GM21447 (cell line): Measurements from ENCODE around the gene IL22RA1.

Experiments used
- ATAC-seq: cut with Tn5 transposase; IDR thresholded peaks from one replicate; pipeline ENCODE4 v1.9.1; 2021; ENCODE audit not compliant: unreplicated experiment

The IL22RA1 gene

GRCh38 chr1:24142546-24143534, at the start of gene IL22RA1:
Gene IL22RA1 (minus strand): TSS chr1:24143140. CDS start chr1:24143082, 58 bp downstream.
- ATAC-seq, result no peak

GRCh38 chr1:24191860-24192259, 48.9 kb upstream of the IL22RA1 start:
- no peak for ATAC-seq

GRCh38 chr1:24190983-24191461, 48.1 kb upstream of the IL22RA1 start:
- peak; percentile 58 for ATAC-seq

- no peak for ATAC-seq
Observed at GRCh38 chr1:24189528-24189927, 46.6 kb upstream of the IL22RA1 start.

- no peak for ATAC-seq
Observed at GRCh38 chr1:24186993-24187790, 44.3 kb upstream of the IL22RA1 start, which contains the start of gene IFNLR1. Gene IFNLR1 (minus strand): TSS chr1:24187289. CDS start chr1:24187248, 41 bp downstream.

GRCh38 chr1:24186711-24186992, 43.7 kb upstream of the IL22RA1 start:
- no peak for ATAC-seq

- ATAC-seq, result no peak
Observed at GRCh38 chr1:24186031-24186710, 43.2 kb upstream of the IL22RA1 start.

- no peak for ATAC-seq
Observed at GRCh38 chr1:24185076-24185475, 42.1 kb upstream of the IL22RA1 start.

- no peak for ATAC-seq
Observed at GRCh38 chr1:24182061-24182460, 39.1 kb upstream of the IL22RA1 start.

- no peak for ATAC-seq
Observed at GRCh38 chr1:24181619-24182018, 38.7 kb upstream of the IL22RA1 start.

GRCh38 chr1:24180676-24181075, 37.7 kb upstream of the IL22RA1 start:
- ATAC-seq, result no peak

GRCh38 chr1:24179251-24179840, 36.4 kb upstream of the IL22RA1 start:
- no peak for ATAC-seq

GRCh38 chr1:24178407-24178806, 35.5 kb upstream of the IL22RA1 start:
- ATAC-seq, result no peak

GRCh38 chr1:24177161-24177560, 34.2 kb upstream of the IL22RA1 start:
- no peak for ATAC-seq

- no peak for ATAC-seq
Observed at GRCh38 chr1:24175033-24175755, 32.3 kb upstream of the IL22RA1 start.

GRCh38 chr1:24173638-24174575, 31.0 kb upstream of the IL22RA1 start:
- no peak for ATAC-seq

GRCh38 chr1:24172598-24172997, 29.7 kb upstream of the IL22RA1 start:
- ATAC-seq, result no peak

- ATAC-seq, result no peak
Observed at GRCh38 chr1:24169286-24169685, 26.3 kb upstream of the IL22RA1 start.

- no peak for ATAC-seq
Observed at GRCh38 chr1:24168245-24168644, 25.3 kb upstream of the IL22RA1 start.
